HEK293T (cell line): Measurements from ENCODE around the gene PLCG1.

Source experiments
- ARNT ChIP-seq: fragments of 450-650 bp; IDR thresholded peaks from 2 replicates; pipeline ENCODE4 v1.6.1; 2017; ENCODE audit warnings: mild to moderate bottlenecking
- BHLHE40 ChIP-seq: fragments of 450-650 bp; IDR thresholded peaks from 2 replicates; pipeline ENCODE4 v1.6.1; 2016; ENCODE audit warnings: mild to moderate bottlenecking, moderate library complexity, borderline replicate concordance
- ELF4 ChIP-seq: fragments of 450-650 bp; IDR thresholded peaks from 2 replicates; pipeline ENCODE4 v1.6.1; 2017; ENCODE audit warnings: antibody characterized with exemption
- FOXA1 ChIP-seq: fragments of 450-650 bp; IDR thresholded peaks from 2 replicates; pipeline ENCODE4 v1.6.1; 2016; ENCODE audit warnings: mild to moderate bottlenecking
- FOXK2 ChIP-seq: fragments of 450-650 bp; IDR thresholded peaks from 2 replicates; pipeline ENCODE4 v1.6.1; 2016; ENCODE audit warnings: mild to moderate bottlenecking
- FOXM1 ChIP-seq: fragments of 450-650 bp; IDR thresholded peaks from 2 replicates; pipeline ENCODE4 v1.6.1; 2017; ENCODE audit warnings: mild to moderate bottlenecking, borderline replicate concordance
- HDGF ChIP-seq: fragments of 450-650 bp; IDR thresholded peaks from 2 replicates; pipeline ENCODE4 v1.6.1; 2017; ENCODE audit warnings: antibody characterized with exemption, borderline replicate concordance
- ZNF384 ChIP-seq: fragments of 450-650 bp; IDR thresholded peaks from 2 replicates; pipeline ENCODE4 v1.6.1; 2016

DNA sequence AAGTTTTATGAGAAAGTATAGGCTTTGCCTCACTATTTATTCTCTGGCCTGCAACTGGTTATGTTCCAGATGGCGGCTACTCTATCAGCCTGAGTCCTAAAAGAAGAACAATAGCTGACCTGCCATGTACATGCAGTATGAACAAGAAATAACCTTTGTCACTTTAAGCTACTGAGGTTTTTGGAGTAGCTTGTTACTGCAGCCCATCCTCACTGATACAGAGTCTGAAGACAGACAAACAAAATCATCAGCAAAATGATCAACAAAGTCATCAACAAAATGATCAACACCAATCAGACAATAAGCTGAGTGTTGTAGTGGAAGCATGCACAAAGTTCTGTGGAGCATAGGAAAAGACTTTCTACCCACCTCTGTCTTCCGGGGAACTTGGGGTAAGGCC lies 82.5 kb downstream of the PLCG1 start:
- TF ChIP-seq ZNF384 (no peak), FOXA1 (no peak), HDGF (no peak), FOXK2 (no peak), FOXM1 (no peak), ELF4 (no peak), ARNT (no peak), BHLHE40 (no peak)
